ENCODE data around the gene DNAJB2.

- TF ChIP-seq, protein P1, sequence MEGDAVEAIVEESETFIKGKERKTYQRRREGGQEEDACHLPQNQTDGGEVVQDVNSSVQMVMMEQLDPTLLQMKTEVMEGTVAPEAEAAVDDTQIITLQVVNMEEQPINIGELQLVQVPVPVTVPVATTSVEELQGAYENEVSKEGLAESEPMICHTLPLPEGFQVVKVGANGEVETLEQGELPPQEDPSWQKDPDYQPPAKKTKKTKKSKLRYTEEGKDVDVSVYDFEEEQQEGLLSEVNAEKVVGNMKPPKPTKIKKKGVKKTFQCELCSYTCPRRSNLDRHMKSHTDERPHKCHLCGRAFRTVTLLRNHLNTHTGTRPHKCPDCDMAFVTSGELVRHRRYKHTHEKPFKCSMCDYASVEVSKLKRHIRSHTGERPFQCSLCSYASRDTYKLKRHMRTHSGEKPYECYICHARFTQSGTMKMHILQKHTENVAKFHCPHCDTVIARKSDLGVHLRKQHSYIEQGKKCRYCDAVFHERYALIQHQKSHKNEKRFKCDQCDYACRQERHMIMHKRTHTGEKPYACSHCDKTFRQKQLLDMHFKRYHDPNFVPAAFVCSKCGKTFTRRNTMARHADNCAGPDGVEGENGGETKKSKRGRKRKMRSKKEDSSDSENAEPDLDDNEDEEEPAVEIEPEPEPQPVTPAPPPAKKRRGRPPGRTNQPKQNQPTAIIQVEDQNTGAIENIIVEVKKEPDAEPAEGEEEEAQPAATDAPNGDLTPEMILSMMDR (conservative IDR thresholded peaks at IDR 0.05; ENCODE audit: low read length), result 0 out of 2 replicates have a peak, but pooled peaks have one; percentile 29
- TF ChIP-seq EZH2phosphoT487 (IDR thresholded peaks at IDR 0.05; ENCODE audit: borderline replicate concordance, low read depth, low read length), result no peak
These were observed 7.4 kb downstream of the DNAJB2 start for GRCh38 chr2:219286436-219287115.

Data from OCI-LY7 (cell line).